Endothelial cell of umbilical vein (primary cell): ENCODE results near the gene MTG2.

Source experiments
- CTCF ChIP-seq, 2 donors: IDR thresholded peaks; 1 replicate in 1 of 2; 2 replicates in 1 of 2; pipeline ENCODE4 v1.5.1; 2011; ENCODE audit warnings: low read length in 2 of 2, mild to moderate bottlenecking in 2 of 2, moderate library complexity in 2 of 2, control low read depth in 1 of 2, inconsistent platforms in 1 of 2, low read depth in 1 of 2; ENCODE audit not compliant: insufficient read depth in 1 of 2; ENCODE audit errors: extremely low read depth in 1 of 2
- POLR2AphosphoS5 ChIP-seq: IDR thresholded peaks from 2 replicates; pipeline ENCODE4 v1.6.1; 2012; ENCODE audit warnings: low read depth, mild to moderate bottlenecking, control low read depth, low read length, moderate library complexity; ENCODE audit not compliant: insufficient read depth

- TF ChIP-seq CTCF (IDR thresholded peaks at IDR 0.05; ENCODE audit: extremely low read depth in 1 of 2, insufficient read depth in 1 of 2, low read depth in 1 of 2, low read length in 2 of 2) (no peak), POLR2AphosphoS5 (no peak)
Measured at GRCh38 chr20:62206388-62206775, 23.6 kb downstream of the MTG2 start.
